PC-9 (cell line): ENCODE results near the gene VANGL2.

Source experiments
- EZH2 ChIP-seq: fragments of 200-600 bp; sonication (generic); IDR thresholded peaks from 2 replicates; pipeline ENCODE4 v1.8.0; 2017; ENCODE audit warnings: antibody characterized with exemption, low read depth
- TF ChIP-seq, protein P1 (sequence below): fragments of 200-600 bp; sonication (generic); conservative IDR thresholded peaks from 2 replicates; pipeline ENCODE4 v1.6.1; 2017; ENCODE audit warnings: mixed run types, antibody characterized with exemption, mild to moderate bottlenecking, moderate library complexity

DNA sequence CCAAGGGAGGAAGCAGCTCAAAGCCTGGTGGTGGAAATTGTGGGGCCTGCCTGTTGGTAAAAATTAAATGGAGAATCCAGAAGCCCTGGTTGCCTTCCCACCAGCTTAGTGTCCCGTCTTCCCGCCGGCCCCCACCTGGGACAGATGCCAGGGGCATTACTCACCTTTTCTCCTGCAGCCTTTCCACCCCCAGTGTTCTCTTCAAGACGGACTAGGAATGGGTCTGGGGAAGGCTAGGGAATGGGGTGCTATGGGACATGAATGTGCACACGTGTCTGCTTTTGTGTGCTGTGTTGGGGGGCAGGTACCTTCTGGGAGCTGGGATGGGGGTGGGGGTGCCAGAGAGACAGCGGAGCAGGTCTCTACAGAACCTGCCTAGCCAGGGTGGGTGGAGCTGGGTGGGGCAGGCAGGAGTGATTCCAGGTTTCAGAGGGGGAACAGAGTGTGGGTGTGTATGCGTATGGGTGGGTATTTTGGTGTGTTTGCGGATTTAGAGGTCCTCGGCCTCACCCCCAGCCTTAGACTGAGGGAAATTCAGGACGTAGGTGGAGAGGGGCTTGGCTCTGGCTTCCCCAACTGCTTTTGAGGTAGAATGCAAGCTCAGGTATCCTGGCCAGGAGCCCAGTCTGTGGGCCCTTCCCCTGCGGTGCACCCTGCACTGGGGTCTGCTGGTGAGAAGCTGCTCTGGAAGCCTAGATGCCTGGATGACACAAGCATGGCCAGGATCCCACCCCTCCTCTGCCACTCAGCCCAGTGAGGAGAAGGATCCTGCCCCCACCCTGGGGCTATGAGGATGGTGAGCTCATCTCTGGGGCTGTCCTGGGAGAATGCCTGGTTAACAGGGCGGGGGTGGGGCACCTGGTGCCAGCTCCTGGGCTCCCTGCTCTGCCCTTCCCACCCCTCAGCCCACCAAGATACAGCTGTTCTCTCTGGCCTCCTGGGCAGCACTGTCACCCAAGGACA is 7.8 kb downstream of the VANGL2 start:
- TF ChIP-seq, protein P1, sequence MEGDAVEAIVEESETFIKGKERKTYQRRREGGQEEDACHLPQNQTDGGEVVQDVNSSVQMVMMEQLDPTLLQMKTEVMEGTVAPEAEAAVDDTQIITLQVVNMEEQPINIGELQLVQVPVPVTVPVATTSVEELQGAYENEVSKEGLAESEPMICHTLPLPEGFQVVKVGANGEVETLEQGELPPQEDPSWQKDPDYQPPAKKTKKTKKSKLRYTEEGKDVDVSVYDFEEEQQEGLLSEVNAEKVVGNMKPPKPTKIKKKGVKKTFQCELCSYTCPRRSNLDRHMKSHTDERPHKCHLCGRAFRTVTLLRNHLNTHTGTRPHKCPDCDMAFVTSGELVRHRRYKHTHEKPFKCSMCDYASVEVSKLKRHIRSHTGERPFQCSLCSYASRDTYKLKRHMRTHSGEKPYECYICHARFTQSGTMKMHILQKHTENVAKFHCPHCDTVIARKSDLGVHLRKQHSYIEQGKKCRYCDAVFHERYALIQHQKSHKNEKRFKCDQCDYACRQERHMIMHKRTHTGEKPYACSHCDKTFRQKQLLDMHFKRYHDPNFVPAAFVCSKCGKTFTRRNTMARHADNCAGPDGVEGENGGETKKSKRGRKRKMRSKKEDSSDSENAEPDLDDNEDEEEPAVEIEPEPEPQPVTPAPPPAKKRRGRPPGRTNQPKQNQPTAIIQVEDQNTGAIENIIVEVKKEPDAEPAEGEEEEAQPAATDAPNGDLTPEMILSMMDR, result no peak
- no peak for TF ChIP-seq EZH2
